EH (cell line): ENCODE data around the gene FRMD4A.
"Not testable (repeated sequence)": the region's sequence is repeated elsewhere in the genome, so short reads cannot be mapped to it uniquely, and the experiment has no call there.

Experiments used
- DNase-seq: peaks from one replicate; pipeline ENCODE4 v3.0.0-alpha.2; 2015; ENCODE audit warnings: low read depth

The FRMD4A gene

DNA sequence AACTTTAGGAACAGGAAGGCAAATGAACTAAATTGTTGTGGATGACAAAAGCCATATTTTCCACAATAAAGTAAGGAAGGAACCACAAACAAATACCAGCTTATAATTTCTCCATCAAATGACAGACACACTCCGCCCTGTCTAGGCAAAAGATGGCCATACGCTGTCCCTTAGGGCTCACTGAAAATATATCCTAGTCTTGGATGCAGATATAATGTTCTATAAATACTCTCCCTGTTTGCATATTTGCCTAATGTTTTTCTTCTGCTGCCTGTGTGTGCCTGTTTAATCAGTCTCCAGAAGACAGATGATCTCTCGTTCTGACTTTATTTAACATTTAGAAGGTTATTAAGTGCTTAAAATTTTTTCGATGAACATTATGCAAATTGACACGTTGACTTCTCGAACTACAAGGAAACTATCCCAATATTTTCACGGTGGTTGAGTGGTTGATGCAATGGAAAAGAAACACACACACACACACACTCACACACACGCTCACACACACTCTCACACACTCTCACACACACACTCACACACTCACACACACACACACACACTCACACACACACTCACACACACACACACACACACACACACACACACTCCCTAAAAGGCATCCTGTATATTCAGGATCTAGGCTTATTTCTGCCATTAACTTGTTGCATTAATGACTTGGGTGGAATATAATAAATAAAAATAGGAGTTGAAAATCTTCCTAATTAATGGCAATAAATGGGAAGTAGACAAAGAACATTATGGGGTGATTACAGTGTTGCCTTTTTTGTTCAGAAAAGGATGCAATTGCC, 446.9 kb downstream of the FRMD4A start:
- no peak for DNase-seq

DNA sequence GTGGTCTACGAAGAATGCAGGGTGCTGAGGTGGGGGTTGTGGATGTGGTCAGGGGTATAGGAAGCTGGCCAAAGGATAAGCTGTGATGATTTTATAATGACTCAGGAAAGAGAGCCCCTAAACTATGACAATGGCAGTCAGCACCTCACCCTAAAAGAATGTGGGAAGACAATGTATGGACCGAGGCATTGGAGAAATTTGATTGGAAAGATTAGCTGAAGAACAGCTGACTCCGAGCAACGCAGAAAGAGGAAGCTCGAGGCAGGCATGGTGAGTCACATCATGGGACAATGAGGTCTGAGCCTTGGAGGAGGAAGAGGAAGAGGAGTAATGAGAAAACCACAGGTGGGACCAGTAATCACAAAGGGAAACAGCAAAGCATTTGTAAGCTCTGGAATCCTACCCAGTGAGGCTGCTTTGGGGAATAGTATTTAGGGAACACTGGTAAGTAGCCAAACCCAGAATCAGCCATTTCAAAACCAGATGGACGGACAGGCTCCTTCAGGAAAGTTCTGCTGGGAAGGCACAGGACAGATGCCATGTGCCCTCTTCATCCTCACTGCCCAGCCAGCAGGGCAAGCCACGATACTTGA, 448.5 kb downstream of the FRMD4A start:
- DNase-seq, result peak; percentile 99

DNA sequence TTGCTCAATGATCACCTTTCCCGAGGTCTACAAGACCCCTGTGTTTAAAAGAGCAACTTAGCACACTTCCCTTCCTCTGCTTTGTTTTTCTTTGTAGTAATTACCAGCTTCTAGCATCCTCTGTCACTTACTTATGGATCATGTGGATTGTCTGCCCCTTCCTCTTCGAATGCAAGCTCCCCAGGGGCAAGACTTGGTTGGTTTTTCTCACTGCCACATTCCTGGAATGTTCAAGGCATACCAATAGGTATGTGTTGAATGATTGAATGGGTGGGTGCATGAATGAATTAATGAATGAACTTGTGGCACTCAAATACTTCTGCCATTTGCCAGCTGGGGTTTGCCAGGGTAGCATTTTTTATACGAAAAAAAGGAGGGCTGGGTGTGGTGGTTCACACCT, 450.0 kb downstream of the FRMD4A start:
- DNase-seq, result no peak

DNA sequence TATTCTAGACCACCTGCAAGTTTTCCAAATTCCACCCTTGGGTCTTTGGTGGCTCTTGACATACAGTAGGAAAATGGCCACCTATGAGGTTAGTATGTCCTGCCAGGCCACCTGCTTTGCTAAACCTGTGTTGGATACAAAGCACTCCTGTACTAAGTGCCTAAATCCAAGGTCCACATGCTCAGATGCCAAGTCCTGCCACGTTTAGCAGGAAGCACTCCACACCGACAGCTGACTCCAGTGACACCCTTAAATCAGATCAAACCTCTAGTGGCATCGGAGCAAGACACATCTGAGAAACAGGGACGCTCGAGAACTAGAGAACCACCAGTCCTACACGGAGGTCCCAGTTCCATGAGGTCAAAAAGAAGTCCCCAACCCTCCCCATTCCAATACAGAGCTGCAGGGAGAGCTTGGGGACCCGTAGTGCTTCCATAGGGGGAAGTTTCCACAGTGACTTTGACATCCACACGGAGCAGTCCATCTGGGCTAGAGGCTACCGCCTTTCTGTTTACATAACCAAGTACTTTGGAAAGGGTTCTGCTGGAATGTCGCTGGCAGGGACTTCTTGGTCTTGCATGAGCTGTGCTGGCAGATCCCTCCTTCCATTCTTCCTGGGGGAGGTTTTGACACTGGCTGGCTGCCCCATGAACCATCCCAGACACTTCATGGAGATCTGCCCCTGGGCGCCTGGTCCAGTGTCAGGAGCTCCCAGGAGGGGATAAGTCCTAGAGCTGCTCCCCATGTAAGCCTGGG, 453.4 kb downstream of the FRMD4A start:
- peak; percentile 90 for DNase-seq

DNA sequence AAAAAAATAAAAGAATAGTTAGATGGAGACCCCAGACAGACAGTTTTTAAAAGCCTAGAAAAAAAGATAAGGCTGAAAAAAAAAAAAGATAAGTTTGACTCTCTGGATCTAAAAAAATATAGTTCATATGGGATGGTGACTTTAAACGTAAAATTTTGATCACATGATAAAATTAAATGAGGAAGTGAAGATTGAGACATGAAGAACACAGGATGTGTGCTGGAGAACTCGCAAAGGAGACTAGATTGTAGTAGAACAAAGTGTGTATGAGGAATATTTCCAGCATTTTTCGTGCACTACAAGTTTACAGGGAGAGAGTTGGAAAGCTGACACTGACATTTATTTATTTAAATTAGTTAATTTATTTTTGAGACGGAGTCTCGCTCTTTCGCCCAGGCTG, 457.5 kb downstream of the FRMD4A start:
- no peak for DNase-seq

DNA sequence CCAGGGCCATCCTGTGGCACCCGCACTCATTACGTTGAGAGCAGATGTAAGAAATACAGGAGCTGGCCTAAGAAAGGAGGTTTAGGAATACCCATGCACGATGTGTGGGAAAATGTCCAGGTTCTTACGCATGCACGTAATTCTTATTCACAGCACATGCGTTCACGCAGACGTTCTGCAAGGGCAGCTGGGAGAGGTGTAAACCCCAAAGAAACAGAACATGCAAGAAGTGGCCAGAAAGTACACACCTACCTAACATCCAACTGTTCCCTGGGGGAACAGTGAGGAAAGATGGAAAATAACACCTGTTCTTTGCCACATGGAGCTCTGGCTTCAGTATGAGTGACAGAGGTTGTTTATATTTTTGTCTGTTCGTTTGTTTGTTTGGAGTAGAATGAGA, 458.3 kb downstream of the FRMD4A start:
- no peak for DNase-seq

DNA sequence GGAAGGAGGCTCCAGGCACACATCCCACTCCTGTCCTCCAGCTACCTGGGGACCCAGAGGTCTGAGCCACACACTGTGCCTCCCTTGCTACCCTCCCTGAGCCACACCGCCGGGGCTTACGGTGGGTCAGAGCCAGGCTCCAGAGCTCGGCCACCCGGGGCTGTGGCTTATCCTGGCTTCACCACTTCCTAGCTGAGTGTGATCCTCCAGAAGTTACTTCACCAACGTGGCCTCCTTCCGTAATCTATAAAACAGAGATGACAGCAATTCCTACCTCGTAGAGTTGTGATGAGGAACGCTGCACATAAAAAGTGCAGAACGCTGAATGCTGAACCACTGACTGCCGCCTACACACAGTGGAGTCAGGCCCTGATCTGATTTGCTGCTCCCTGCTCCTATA, 458.9 kb downstream of the FRMD4A start:
- no peak for DNase-seq

DNA sequence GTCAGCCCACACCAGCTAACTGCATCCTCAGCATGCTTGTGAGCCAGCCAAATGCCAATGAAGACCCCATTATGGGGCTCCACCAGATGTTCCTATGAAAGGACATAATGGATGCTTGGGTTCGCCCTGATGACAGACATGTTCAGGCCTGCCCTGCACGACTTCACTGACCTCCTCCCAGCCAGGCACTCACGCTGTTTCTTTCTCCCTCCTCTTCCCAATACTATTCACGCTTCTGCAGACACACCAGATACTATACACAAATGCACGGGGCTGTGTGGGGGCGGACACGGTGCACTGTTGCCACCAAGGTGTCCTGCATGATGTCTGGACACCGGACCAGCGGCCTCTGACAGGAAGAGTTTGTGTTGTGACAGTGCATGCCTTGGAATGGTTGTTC, 459.7 kb downstream of the FRMD4A start:
- no peak for DNase-seq

DNA sequence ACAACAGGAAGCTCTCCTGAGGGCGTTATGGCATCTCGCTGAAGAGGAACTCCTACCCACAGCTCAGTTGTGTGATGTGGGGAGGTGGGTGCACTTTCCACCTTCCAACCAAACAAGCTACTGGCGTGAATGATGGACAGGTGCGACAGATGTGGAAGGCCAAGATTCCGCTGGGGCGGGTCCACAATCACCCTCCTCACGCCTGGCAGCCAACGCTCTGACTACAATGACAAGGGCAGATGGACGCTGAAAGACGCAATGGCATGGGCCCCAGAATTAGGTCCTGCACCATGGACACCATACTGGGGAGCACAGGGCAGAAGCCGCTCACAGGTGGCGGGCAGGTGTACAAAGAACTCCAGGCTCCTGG, 461.4 kb downstream of the FRMD4A start:
- no peak for DNase-seq

DNA sequence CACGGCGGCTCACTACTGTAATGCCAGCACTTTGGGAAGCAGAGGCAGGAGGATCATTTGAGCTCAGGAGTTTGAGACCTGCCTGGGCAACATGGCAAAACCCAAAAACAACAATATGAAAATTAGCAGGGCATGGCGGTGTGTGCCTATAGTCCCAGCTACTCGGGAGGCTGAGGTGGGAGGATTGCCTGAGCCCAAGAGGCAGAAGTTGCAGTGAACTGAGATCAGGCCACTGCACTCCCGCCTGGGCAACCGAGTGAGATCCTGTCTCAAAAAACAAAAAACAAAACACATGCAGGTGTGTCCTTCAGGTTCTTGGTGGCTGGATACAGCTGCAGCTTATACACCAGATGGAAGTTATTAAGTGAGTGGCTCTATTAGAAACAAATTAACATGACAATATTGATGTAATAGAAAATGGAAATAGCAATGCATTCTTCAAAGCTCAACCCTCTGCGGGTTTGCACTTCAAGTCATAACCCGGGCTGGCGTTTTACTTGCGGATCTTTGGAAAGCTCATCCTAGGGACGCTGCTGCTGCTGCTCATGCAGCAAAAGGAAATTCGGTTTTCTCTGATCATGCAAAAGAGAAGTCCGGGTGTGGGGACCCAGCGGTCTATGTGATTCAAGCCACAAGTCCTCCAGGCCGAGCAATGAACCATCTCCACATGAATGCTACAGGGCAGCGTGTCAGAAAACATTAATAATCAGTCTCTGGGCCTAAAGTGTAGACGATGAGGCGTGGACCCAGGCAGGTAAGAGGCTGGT, 462.0 kb downstream of the FRMD4A start:
- no peak for DNase-seq

DNA sequence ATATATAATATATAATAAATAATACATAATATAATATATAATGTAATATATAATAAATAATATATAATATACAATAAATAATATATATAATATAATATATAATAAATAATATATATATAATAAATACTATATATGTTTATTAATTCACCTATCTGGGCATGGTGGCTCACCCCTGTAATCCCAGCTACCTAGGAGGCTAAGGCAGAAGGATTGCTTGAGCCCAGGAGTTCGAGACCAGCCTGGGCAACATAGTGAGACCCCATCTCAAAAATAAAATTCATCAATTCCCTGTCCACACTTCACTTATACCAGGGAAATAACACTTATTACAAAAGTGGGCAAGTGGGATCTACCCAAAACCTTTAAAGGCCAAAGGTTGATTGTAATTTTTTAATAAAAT, 462.9 kb downstream of the FRMD4A start:
- DNase-seq, result no peak

DNA sequence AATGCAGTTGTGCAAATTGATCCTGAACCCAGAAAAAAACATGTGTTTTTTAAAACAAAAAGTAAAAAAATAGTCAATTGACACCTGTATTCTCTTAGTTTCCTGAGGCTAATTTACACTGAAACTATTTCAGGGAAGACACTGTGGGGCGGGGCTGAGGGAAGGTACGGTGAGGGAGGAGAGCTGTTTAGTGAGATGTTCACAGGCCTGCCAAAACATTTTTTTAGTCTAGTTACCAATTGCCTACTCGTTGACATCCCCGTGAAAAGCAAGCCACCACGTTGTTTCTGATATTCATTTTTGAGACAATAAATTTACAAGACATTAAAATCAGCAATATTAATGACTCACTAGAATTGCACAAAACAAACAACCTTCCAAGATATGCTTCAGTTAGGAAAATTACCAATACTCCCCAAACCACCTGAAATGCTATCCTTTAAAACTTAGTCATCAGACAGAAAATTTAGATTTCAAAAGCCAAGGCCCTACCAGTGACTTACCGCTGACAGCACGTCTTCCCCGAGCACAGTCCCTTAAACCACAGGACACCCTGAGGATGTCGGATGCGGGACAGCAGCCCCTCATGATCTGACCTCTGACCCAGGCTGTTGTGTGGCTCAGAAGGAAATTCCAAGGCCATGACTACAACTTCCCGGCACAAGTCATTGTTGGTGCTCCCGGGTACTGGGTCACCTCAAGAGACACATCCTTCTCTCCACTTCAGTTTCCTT, 464.8 kb downstream of the FRMD4A start:
- peak; percentile 92 for DNase-seq

DNA sequence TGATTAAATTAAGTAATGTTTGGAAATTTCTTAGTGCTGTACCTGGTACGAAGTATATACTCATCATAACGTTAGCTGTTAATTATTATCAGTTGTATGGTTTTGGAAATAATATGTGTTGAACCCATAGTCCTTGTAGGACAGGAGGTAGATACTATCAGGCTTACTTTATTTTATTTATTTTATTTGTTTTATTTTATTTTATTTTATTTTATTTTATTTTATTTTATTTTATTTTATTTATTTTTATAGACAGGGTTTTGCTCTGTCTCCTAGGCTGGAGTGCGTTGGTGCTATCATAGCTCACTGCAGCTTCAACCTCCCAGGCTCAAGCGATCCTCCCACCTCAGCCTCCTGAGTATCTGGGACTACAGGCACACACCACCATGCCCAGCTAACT, 465.5 kb downstream of the FRMD4A start:
- DNase-seq, result not testable (repeated sequence)

DNA sequence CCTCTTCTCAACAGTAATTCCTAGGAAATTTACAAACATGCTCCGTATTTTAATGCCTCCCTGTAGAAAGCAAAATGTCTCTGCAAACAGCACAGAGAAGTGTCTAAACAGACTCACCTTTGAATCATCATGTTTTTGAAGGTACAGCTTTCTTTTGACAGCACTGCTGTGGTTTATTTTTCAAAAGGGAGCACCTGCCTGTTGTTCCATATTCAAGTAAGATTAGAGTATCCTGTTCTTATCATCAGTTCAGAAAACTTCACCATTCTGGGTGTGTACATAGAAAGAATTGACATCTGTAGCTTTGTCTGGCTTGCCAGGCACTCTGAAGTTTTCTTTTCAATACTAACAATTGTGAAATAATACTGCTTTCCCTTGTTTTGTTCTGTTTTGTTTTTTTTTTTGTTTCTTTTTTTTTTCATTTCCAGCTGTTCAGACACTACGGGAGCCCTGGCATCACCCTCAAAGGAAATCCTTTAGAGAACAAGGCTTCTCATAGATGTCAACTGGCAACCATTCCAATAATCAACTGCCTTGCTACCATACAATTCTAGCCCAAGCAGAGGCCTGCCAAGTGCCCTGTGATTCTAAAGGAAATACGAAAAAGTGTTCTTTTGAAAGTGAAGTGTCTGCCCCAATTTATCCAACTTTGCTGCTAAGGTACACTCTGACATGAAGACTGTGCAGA, 468.0 kb downstream of the FRMD4A start:
- no peak for DNase-seq

DNA sequence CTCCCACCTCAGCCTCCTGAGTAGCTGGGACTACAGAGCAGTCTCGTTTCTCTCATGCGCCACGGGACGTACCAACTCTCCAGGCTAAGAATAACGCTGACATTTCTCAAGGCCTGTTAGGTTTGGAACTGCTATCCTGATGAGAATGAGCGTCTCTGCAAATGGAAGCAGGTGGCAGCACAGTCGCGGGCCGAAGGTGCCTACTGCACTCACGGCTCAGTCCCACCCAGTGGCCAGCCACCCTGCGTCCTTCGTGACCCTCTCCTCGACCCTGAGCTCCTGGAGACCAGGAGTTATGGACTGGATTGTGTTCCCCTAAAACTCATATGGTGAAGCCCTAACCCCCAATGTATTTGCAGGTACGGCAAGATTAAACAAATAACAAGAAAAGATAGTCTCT, 469.8 kb downstream of the FRMD4A start:
- no peak for DNase-seq

DNA sequence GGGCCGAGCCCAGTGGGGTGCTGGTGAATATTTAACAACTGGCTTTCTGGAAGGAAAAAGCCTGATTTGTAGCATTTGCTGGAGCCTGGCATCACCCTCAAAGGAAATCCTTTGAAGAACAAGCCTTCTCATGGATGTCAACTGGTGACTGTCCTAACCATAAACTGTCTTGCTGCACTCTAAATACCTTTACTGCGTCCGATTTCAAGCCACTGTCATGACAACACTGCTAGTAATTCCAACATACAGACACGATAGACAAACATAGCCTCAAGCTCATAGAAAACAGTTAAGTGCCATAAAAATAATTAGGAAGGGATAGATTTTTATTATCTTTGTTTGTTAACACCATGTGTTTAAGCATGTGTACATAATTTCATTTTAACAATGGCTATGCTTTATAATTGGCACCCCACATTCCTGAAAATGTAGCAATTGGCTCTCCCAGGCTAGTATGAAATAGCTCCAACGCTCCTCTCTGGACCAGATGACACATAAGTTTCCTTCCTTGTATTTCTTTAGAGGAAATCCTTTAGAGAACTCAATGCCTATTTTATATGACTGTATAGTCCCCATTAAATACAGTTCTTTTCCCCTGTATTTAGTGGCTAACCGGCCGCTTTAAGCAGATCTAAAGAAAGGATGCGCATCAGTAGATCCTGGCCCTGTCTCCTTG, 470.6 kb downstream of the FRMD4A start:
- DNase-seq, result peak; percentile 73

DNA sequence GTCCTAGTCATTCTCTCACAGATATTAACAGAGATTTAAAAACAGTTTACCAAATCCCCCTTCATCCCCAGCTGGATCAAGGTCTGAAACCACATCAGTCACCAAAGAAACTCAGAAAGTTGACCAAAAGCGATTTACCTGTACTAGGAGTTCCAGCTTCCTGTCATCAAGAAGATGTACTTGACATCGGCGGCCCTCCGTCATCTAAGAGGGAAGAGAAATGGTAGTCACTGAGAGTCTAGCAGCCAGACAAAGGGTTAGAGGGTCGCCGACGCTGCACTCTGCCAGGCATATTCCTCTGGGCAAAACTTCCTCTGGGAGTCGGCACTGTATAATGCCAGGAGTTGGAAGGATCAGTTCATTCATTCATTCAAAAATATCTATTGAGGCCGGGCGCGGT, 472.0 kb downstream of the FRMD4A start:
- DNase-seq, result no peak

DNA sequence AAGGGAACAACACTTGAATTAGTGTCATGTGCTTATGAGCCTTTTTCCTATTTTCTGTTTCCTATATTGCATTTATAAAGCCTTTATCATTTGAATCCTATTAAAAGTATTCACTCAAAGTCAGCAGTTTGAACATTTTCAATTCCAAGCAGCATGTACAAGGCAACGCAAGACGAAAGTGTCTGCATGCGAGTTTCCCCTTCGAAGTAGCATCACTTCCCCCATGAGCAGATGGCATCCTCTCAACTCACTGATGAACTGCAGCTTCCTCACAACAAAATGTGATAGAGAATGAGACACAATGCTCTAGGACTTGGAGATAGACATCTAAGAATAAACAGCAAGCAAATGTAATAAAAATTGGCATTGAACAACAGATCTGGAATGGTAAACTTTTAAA, 473.3 kb downstream of the FRMD4A start:
- no peak for DNase-seq

DNA sequence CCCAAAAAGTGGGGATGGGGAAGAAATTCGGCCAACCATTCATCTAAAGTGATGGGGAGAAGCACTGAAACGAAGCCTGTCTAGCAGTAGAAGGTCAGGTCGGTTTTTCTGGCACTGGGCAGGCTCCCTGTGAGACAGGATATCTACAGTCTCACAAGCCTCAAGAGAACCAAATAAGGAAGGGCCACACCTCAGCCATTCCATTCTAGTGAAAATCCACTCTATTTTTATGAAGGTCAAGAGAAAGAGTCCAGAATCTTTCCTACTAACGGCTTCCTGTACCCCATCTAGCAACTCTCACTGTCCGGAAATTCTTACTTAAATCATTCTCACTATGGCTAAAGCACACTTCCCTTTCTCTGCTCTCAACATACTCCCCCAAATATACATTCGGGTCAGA, 476.9 kb downstream of the FRMD4A start:
- peak; percentile 93 for DNase-seq

DNA sequence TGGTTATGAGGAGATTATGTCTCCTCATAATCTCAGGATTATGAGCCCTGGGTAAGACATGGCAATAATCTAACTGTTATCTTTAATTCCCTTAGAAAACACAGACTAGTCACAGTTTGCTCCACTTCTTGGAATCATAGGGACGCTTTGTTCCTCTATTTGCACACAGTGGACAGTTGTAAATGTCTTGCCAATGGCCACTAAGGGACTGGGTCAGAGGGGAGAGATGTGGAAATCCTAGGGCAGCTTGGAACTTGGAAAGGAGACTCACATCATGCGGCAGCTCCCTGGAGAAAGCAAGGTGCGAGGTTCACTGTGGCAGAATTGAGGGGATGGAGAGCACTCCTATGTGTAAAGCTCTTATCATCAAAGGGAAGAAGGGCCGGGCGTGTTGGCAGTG, 477.9 kb downstream of the FRMD4A start:
- no peak for DNase-seq

DNA sequence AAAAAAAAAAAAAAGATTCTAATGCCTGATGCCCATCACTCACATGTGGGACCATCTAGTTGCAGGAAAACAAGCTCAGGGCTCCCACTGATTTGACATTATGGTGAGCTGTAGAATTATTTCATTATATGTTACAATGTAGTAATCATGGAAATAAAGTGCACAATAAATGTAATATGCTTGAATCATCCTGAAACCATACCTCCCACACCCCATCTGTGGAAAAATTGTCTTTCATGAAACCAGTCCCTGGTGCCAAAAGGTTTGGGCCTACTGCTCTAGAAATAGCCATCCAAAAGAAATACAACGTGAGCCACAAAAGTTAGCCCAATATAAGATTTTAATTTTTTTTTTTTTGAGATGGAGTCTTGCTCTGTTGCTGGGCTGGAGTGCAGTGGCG, 478.8 kb downstream of the FRMD4A start:
- no peak for DNase-seq
